DOHH2 (cell line): ENCODE results near the gene TMED10.

Experiments used
- CTCF ChIP-seq: fragments of 200-600 bp; sonication (generic); IDR thresholded peaks from one replicate; pipeline ENCODE4 v1.5.1; 2014; ENCODE audit warnings: antibody characterized with exemption, mild to moderate bottlenecking, low read depth, low read length; ENCODE audit not compliant: poor library complexity, severe bottlenecking
- EZH2phosphoT487 ChIP-seq: fragments of 200-600 bp; sonication (generic); IDR thresholded peaks from 2 replicates; pipeline ENCODE4 v1.6.1; 2017; ENCODE audit warnings: borderline replicate concordance, mild to moderate bottlenecking, antibody characterized with exemption, low read length, moderate library complexity, mixed read lengths

- TF ChIP-seq CTCF, result no peak
- TF ChIP-seq EZH2phosphoT487, result no peak
Measured at GRCh38 chr14:75119056-75119455, 57.4 kb downstream of the TMED10 start.
